A549 (cell line): ENCODE measurements around the gene GSS. TPM values are rescaled to one million over a fixed set of nuclear protein-coding genes. Genes with fewer than 3 reads are reported as not detected.

Experiments
- ATAC-seq, 2 experiments: fragments of 200-7000 bp in 1 of 2; fragments of >200 bp in 1 of 2; cut with Nextera tagmentation in 1 of 2; cut with Tn5 transposase in 1 of 2; 3 replicates each; pipeline versions ENCODE4 v1.8.0 to v1.9.1; 2018 to 2020; ENCODE audit warnings: mild to moderate bottlenecking in 1 of 2, moderate library complexity in 1 of 2
- CTCF ChIA-PET: fragments of 300-600 bp; sonication (Branson Sonifier 250); formaldehyde crosslinking; extraction: SDS; loops from one replicate; lab custom pipeline; 2021; ENCODE audit warnings: antibody characterized with exemption, inconsistent platforms; lab: Yijun Ruan, JAX
- POLR2A ChIA-PET: fragments of 350-600 bp; formaldehyde crosslinking; extraction: SDS; loops from one replicate; lab custom pipeline; 2021; ENCODE audit warnings: antibody characterized with exemption, inconsistent platforms; lab: Yijun Ruan, JAX
- DNase-seq, 2 experiments: peaks; one replicate each; pipeline versions ENCODE4 v3.0.0 to v3.0.0-alpha.2; 2011 to 2016; ENCODE audit warnings: low read depth in 1 of 2, low spot score in 1 of 2
- FAIRE-seq: peaks from 2 replicates; lab custom pipeline; 2011; peaks lifted over from hg19 to GRCh38; lab: Jason Lieb, UNC
- H3K27ac ChIP-seq, 2 experiments: fragments of >200 bp; sonication (Bioruptor Twin); formaldehyde crosslinking; 3 replicates each; pipeline ENCODE4 v1.5.1; 2016 to 2017
- H3K4me1 ChIP-seq: fragments of >200 bp; sonication (Bioruptor Twin); formaldehyde crosslinking; 3 replicates; pipeline ENCODE4 v1.6.1; 2016
- H3K4me2 ChIP-seq: fragments of >200 bp; sonication (Bioruptor Twin); formaldehyde crosslinking; 3 replicates; pipeline ENCODE4 v1.6.1; 2016
- H3K4me3 ChIP-seq: fragments of >200 bp; sonication (Bioruptor Twin); formaldehyde crosslinking; 3 replicates; pipeline ENCODE4 v1.5.1; 2016
- H3K9me3 ChIP-seq: fragments of >200 bp; sonication (Bioruptor Twin); formaldehyde crosslinking; 3 replicates; pipeline ENCODE4 v1.6.1; 2016
- ATOH8 ChIP-seq: fragments of 250-450 bp; sonication (Bioruptor Pico); IDR thresholded peaks from 2 replicates; pipeline ENCODE4 v1.5.0; 2020; ENCODE audit warnings: low read depth, mild to moderate bottlenecking, moderate library complexity
- CBX8 ChIP-seq: fragments of 200-600 bp; sonication (generic); IDR thresholded peaks from 2 replicates; pipeline ENCODE4 v1.6.1; 2016
- CHD4 ChIP-seq: fragments of 200-600 bp; sonication (generic); IDR thresholded peaks from 2 replicates; pipeline ENCODE4 v1.6.1; 2016; ENCODE audit warnings: antibody characterized with exemption, mild to moderate bottlenecking, borderline replicate concordance
- CTCF ChIP-seq: fragments of >200 bp; sonication (Bioruptor Twin); formaldehyde crosslinking; IDR thresholded peaks from 3 replicates; pipeline ENCODE4 v1.5.1; 2016
- EHF ChIP-seq: fragments of 250-450 bp; sonication (Bioruptor Pico); IDR thresholded peaks from 2 replicates; pipeline ENCODE4 v1.5.0; 2020; ENCODE audit warnings: mild to moderate bottlenecking
- HES2 ChIP-seq: fragments of >200 bp; sonication (Bioruptor Twin); formaldehyde crosslinking; IDR thresholded peaks from 2 replicates; pipeline ENCODE4 v1.6.1; 2016
- HOXA7 ChIP-seq: fragments of 250-450 bp; sonication (Bioruptor Pico); IDR thresholded peaks from 2 replicates; pipeline ENCODE4 v1.5.0; 2020; ENCODE audit warnings: mild to moderate bottlenecking, moderate library complexity
- JUNB ChIP-seq: fragments of >200 bp; sonication (Bioruptor Twin); formaldehyde crosslinking; IDR thresholded peaks from 2 replicates; pipeline ENCODE4 v1.6.1; 2016
- MAFK ChIP-seq: fragments of 450-650 bp; IDR thresholded peaks from 2 replicates; pipeline ENCODE4 v1.6.1; 2014; ENCODE audit not compliant: partially characterized antibody
- NPAS2 ChIP-seq: fragments of 250-450 bp; sonication (Bioruptor Pico); IDR thresholded peaks from 2 replicates; pipeline ENCODE4 v1.8.0; 2022; ENCODE audit warnings: mild to moderate bottlenecking, moderate library complexity, borderline replicate concordance
- RAD21 ChIP-seq, 2 experiments: fragments of >200 bp in 1 of 2; sonication (Bioruptor Twin) in 1 of 2; formaldehyde crosslinking in 1 of 2; IDR thresholded peaks in 1 of 2; conservative IDR thresholded peaks in 1 of 2; 2 replicates in 1 of 2; 3 replicates in 1 of 2; pipeline ENCODE4 v1.6.1; 2012 to 2018; ENCODE audit warnings: inconsistent platforms in 1 of 2
- RFX5 ChIP-seq: fragments of 450-650 bp; IDR thresholded peaks from 2 replicates; pipeline ENCODE4 v1.7.1; 2014; ENCODE audit warnings: antibody characterized with exemption, mild to moderate bottlenecking, moderate library complexity
- RNF2 ChIP-seq: fragments of 200-600 bp; sonication (generic); IDR thresholded peaks from 2 replicates; pipeline ENCODE4 v1.6.1; 2016; ENCODE audit warnings: low read depth, mild to moderate bottlenecking, antibody characterized with exemption, moderate library complexity, borderline replicate concordance
- SMC3 ChIP-seq: fragments of >200 bp; sonication (Bioruptor Twin); formaldehyde crosslinking; IDR thresholded peaks from 3 replicates; pipeline ENCODE4 v1.6.1; 2018; ENCODE audit warnings: inconsistent platforms
- TFCP2L1 ChIP-seq: fragments of 250-450 bp; sonication (Bioruptor Pico); IDR thresholded peaks from 2 replicates; pipeline ENCODE4 v1.5.0; 2021; ENCODE audit warnings: mild to moderate bottlenecking
- ZSCAN20 ChIP-seq: fragments of 250-450 bp; sonication (Bioruptor Pico); IDR thresholded peaks from 2 replicates; pipeline ENCODE4 v1.8.0; 2022; ENCODE audit warnings: mild to moderate bottlenecking, moderate library complexity
- WGBS: methylation state at CpG from one replicate; pipeline ENCODE4 v1.1.6; 2017; ENCODE audit errors: missing lambda C conversion rate; 5-methylcytosine and 5-hydroxymethylcytosine counted together
- polyA plus RNA-seq, 4 experiments: library from polyadenylated mRNA; depleted of rRNA in 3 of 4; stranded (reverse); fragments of >200 nt; fragmentation: RNase III in 1 of 4; extraction: RNeasy Plus Mini Kit Qiagen cat#74134 plus additional on column Dnase treatment in 1 of 4; gene quantifications; 2 replicates in 3 of 4; 3 replicates in 1 of 4; pipeline ENCODE4 v1.2.3, GENCODE V29; 2011 to 2017

The GSS gene
- polyA plus RNA-seq, 2 of the 4 experiments (the other 2 are of a cell fraction), result 57.1 to 92.4 TPM

GRCh38 chr20:35003211-35004031 is 47.8 kb upstream of the GSS start:
- Histone ChIP-seq H3K4me2 (no peak overlapping the region), H3K9me3 (no peaks in the 10 kb centered on the region), H3K27ac (no peak overlapping the region), H3K4me1 (no peaks in the 10 kb centered on the region), H3K4me3 (no peak overlapping the region)
- FAIRE-seq (no peak), DNase-seq (no peak), ATAC-seq (no peak)
- CTCF ChIA-PET, result interaction anchor here (0.8 to 4.8 kb wide), 5 partner anchors 13 to 205 kb away, joined by 3 to 30 read pairs (median 4); partner anchors contain the start of genes ACSS2 and GGT7
- 87% methylated on average over 21 of the region's 25 CpGs for WGBS
- POLR2A ChIA-PET, result no interaction called here
- TF ChIP-seq TFCP2L1 (CRISPR knock-in tag) (no peak), SMC3 (no peak), HES2 (no peak), NPAS2 (no peak), ZSCAN20 (CRISPR knock-in tag) (no peak), CHD4 (no peak), CBX8 (no peak), ATOH8 (CRISPR knock-in tag) (no peak), MAFK (no peak), EHF (CRISPR knock-in tag) (no peak), RNF2 (no peak), JUNB (no peak), RFX5 (no peak)

GRCh38 chr20:35002426-35003210 is 47.0 kb upstream of the GSS start:
- H3K27ac ChIP-seq, result no peak overlapping the region
- ATAC-seq (no peak), DNase-seq (no peak), FAIRE-seq (no peak)
- POLR2A ChIA-PET, result interaction anchor here (0.6 kb wide), 1 partner anchor 153 kb away, joined by 7 read pairs; no protein-coding TSS in a partner anchor
- WGBS, result 94% methylated on average over 10 of the region's 10 CpGs
- no peaks in the 10 kb centered on the region for H3K4me1 ChIP-seq
- TF ChIP-seq SMC3, result no peak
- H3K4me2 ChIP-seq, result no peak overlapping the region
- H3K4me3 ChIP-seq, result no peak overlapping the region
- no peaks in the 10 kb centered on the region for H3K9me3 ChIP-seq
- CTCF ChIA-PET, result interaction anchor here (0.7 to 4.8 kb wide), 9 partner anchors 9 to 206 kb away, joined by 3 to 30 read pairs (median 3); partner anchors contain the start of genes ACSS2 and GGT7

GRCh38 chr20:35001596-35002362 is 46.2 kb upstream of the GSS start:
- TF ChIP-seq HOXA7 (CRISPR knock-in tag), result no peak
- peak in 1 of 2 experiments; percentile 26; a peak in 1 of 5 replicates for TF ChIP-seq RAD21 (conservative IDR thresholded peaks at IDR 0.05 in 1 of 2, IDR thresholded peaks at IDR 0.05 in 1 of 2)
- TF ChIP-seq CTCF, result peak; percentile 25
- H3K27ac ChIP-seq, result no peak overlapping the region
- H3K4me3 ChIP-seq, result no peak overlapping the region
- no peak overlapping the region for H3K4me2 ChIP-seq
- no peaks in the 10 kb centered on the region for H3K4me1 ChIP-seq
- peak in 1 of 2 experiments; percentile 41; a peak in 3 of 6 replicates for ATAC-seq
- WGBS, result 94% methylated on average over 15 of the region's 15 CpGs
- no peak for DNase-seq
- CTCF ChIA-PET, result interaction anchor here (0.6 to 4.8 kb wide), 11 partner anchors 10 to 169 kb away, joined by 3 to 30 read pairs (median 3); partner anchors contain the start of genes ACSS2 and GGT7
- H3K9me3 ChIP-seq, result no peaks in the 10 kb centered on the region
- POLR2A ChIA-PET, result interaction anchor here (0.6 kb wide), 2 partner anchors 153 to 283 kb away, joined by 3 to 7 read pairs; partner anchors contain the start of gene EIF6
- FAIRE-seq, result no peak
